HG03520 (cell line): ENCODE data around the gene ATP6V0B.

Experiments used
- ATAC-seq: cut with Tn5 transposase; IDR thresholded peaks from one replicate; pipeline ENCODE4 v1.9.1; 2021; ENCODE audit warnings: mild to moderate bottlenecking, moderate library complexity; ENCODE audit not compliant: unreplicated experiment

ATP6V0B gene

DNA sequence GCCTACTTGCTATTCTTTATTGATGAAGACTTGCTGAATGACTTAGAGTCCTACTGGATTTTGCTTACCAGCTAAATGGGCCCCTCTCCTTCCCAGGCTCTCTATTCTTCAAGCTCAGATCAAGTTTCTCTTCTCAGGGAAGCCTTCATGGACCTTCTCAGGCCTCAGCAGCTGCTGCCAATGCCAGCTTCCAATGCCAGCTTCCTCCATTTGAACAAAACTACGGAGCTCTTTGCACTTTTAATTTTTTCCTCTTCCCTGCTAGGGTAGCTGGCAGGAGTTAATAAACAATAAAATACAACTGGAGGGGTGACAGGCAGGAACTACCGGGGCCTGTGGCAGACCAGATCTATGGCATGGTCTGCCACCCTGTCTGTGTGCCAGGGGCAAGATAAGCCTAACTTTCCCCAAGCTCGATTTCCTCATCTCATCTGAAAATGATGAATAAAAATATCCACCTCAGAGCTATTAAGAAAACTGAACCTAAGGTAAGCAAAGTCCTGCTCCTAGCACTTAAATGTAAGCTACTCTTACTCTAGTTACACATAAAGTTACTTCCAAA lies 29.0 kb upstream of the ATP6V0B start:
- no peak for ATAC-seq

DNA sequence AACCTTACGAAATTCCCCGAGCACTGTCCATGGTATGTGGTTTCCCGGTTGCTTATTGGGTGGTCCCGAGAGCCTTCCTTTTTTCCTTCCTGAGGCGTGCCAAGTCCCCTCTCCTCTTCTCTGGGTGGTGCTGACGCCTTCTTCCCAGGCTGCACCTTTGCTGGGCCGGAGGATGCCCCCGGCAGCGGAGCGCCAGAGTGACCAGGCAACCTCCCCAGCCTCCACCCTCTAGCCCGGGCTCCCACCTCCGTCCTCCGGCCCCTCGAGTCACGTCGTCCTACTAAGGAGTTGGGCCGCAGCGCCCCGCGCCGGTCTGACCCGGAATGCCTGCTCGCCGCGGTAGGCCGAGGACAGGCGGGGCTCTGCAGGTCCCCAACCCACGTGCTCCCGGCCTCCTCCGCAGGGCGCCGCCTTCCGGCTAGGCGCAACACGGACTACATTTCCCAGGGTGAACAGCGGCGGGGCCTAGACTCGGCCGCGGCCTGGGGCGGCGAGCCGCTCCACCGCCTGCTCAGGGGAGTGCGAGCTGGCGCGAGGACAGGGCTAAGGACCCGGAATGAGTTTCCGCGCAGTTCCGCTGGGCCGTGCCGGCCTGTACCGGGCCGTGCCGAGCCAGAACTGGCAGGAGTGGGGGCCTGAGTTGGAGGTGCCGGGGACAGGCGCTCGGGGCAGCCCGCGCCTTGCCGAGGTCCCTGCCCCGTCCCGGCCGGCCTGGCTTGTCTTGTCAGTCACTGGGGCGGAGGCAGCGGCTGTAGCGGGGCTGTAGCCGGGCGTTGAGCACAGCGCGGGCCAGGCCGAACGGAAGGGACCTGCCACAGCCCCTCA lies 28.3 kb upstream of the ATP6V0B start, which contains the start of gene IPO13:
Gene IPO13, plus strand, starts transcription at position 715 of the 825 bp plus-strand sequence. CDS start 651 bp downstream, outside the sequence.
- ATAC-seq, result peak; percentile 85

DNA sequence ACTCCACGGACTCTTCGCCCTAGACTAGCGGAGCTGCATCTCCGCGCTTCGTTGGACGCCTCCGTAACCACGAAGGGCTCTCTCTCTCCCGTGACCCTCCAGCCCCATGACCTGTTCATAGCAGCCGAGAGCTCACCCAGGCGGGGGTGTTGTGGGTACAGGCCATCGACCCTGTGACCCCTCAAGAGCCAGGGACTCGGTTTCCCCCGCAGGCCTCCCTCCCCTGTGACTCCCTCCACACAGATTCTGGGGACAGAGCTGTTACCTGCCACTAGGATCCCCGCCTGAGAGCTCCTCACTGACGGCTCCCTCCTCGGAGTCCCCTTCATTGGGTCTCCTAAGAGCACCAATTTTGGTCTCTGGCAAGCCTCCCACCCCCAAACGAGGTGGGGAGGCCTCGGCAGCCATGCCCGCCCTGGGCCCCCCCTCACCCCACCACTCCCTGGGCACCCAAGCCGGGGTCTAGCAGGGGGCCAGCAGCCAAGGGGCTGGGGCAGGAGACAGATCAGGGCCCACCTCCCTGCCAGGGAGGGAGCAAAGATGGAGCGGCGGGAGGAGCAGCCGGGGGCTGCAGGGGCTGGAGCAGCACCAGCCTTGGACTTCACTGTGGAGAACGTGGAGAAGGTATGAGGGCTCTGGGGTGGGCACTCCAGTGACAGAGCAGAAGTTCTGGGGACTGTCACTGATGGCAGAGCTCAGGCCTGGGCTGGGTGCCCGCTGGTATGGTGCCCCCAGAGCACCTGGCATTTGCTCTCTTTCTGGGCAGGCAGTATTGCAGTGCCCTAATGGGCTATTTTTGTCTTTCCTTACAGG lies 27.5 kb upstream of the ATP6V0B start:
- peak; percentile 12 for ATAC-seq

DNA sequence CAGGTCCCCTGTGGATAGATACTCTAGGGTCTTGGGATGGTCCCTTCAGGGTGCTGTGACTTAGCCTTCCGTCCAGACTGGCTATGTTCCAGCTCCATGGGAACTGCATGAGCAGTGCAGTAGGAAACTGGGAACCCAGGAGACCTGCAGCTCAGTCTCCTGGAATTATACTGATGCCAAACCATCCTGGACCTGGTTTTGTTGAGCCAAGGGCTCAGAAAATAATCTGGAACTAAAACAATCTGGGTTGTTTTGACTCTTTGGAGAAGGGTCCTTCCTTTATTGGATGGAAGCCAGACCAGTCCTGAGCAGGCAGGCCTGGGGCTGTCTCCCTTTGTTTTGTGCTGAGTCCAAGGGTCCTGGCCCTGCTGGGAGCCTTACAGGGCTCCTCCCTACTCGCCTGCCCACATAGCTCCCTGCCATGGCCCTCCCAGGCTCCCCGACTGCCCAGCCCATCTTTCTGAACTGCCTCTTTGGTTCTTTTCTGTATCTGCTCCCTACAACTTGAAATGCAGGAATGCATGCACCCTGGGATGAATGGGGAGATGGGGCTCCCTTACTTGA lies 26.8 kb upstream of the ATP6V0B start:
- ATAC-seq, result no peak

DNA sequence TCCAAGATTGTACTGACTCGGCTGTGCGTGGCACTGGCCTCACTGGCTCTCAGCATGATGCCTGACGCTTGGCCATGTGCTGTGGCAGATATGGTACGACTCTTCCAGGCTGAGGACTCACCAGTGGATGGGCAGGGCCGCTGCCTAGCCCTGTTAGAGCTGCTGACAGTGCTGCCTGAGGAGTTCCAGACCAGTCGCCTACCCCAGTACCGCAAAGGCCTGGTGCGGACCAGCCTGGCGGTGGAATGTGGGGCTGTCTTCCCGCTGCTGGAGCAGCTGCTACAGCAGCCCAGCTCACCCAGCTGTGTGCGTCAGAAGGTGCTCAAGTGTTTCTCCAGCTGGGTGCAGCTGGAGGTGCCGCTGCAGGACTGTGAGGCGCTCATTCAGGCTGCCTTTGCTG lies 25.1 kb upstream of the ATP6V0B start:
- no peak for ATAC-seq

DNA sequence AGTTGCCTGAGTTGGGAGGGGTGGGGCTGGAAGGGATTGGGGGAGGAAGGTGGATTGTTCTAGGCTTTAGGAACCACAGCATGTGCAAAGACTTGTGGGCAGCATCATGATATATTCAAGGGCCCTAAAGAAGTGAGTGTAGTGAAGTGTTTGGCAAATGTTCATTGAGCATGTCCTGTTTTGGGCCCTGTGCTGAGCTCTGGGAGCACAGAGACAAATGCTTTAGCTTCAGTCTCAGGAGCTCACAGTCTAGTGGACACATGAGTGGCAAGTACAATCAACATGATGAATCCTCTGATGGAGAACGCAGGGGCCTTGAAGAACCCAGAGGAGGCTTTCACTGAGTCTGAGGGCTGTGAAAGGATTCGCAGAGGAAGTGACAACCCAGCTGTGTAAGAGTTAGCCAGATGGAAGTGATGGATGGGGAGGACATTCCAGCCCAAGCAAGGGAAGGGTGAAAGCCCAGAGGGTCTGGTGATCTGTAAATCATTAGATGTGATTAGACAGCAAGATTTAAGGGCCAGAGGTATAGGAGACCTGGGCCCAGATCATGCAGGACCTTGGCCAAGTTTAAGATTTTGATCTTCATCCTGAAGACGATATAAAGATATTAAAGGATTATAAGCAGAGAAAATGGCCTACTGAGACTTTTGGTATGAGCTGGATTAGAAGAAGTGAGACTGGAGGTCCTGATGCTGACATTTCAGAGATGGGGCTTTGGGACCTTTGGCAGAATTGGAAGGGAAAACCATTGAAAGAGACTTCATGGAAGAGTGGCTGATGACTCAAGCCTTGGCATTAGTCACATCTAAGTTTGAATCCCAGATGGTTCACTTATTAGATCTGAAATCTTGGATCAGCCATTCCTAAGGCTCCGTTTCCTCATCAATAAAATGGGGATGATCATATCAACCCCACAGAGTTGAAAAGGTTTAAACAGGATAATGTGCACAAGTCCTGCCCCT lies 23.5 kb upstream of the ATP6V0B start:
- ATAC-seq, result no peak

DNA sequence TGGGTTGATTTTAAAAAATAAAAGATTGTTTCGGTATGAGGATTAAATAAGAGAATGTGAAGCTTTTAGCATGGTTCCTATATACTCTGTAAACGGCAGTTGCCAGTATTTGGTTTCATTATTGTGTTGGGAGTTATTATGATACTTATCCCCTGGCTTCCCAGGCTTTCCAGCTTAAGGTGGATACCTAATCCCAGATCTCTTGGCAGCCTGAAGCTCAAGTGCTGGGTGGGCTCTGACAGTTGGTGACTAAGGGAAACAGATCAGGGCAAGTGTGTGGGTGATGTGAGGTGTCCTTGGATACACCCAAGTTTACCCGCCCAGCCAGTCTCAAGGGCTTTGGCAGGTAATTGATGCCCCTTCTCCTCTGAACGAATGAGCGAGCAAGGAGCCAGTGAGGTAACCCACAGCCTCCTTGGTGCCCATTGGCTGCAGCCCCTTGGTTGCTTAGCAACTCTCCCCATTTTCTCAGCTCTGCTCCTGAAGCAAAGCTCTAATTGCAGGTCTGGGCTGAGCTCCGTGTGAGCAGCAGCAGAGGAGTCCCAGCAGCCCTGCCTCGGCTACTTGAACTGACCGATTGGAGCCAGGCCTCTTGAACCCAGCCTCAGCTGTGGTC lies 21.9 kb upstream of the ATP6V0B start:
- ATAC-seq, result no peak

DNA sequence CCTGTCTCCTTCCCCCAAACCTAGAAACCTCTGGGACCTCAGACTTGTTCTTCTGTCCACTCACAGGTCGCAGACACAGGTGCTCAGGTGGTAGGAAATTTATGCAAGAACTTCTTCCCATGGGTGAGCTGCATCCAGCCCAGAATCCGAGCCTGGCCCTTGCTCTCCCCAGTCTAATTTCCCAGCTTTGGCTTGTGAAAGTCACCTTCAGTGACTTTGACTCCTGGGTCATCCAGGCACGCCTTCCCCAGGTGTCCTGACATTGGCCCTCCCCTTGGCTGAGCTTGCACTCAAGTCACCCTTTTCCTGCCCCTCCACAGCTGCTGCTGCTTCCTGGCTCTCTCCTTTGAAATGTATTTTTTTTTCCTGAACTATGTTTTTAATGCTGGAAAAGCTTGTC lies 21.4 kb upstream of the ATP6V0B start:
- ATAC-seq, result no peak

DNA sequence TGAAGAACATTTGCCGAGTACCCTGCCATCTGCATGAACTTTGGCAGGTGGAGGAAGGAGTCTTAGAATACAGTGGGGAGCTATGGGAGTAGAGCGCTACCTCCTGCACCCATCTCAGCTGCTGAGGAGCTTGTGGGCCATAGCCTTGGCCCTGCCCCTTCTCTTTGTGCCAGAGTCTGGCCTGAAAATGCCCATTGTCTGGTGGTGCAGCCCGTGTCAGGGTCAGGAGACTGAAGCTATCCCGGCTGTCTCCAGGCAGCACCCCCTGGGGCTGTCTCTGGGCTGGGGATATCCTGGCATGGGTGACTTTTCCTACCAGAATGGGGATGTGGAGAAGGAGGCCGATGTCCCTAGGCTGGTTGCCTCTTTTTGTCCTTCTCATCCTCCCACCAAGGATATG lies 20.7 kb upstream of the ATP6V0B start:
- ATAC-seq, result no peak

DNA sequence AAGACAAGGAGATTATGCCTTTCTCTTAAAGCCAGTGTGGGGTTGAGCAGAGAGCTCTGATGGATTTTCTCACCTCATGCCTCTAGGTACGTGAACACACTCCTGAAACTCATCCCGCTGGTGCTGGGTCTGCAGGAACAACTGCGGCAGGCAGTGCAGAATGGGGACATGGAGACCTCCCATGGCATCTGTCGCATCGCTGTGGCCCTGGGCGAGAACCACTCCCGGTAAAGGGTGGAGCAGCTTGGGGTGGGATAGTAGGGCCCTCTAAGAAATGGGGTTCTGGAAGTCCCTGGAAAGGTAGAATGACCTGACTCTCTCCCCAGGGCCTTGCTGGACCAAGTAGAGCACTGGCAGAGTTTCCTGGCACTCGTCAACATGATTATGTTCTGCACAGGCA lies 18.5 kb upstream of the ATP6V0B start:
- ATAC-seq, result no peak

DNA sequence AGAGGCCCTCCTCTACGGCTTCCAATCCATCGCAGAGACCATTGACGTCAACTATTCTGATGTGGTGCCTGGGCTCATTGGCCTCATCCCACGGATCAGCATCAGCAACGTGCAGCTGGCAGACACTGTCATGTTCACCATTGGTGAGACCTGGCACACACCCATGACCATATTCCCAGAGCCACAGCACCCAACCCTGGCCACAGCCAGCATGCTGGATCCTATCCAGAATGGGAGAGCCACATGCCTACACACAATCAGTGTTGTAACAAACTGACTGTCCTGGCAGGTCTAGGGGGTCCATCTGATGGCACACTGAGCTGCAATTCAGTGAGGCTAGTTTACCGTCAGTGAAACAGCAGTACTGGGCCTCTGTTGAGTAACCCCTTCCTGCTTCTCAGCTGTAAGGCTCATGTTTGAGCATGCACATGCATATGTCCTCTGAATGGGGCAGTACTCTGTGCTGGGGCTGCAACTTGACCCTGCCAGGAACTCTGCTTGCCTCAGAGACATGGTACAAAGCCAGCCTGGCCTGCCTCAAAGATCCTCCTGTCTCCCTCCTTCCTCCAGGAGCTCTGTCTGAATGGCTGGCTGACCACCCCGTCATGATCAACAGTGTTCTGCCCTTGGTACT lies 17.2 kb upstream of the ATP6V0B start:
- ATAC-seq, result no peak

DNA sequence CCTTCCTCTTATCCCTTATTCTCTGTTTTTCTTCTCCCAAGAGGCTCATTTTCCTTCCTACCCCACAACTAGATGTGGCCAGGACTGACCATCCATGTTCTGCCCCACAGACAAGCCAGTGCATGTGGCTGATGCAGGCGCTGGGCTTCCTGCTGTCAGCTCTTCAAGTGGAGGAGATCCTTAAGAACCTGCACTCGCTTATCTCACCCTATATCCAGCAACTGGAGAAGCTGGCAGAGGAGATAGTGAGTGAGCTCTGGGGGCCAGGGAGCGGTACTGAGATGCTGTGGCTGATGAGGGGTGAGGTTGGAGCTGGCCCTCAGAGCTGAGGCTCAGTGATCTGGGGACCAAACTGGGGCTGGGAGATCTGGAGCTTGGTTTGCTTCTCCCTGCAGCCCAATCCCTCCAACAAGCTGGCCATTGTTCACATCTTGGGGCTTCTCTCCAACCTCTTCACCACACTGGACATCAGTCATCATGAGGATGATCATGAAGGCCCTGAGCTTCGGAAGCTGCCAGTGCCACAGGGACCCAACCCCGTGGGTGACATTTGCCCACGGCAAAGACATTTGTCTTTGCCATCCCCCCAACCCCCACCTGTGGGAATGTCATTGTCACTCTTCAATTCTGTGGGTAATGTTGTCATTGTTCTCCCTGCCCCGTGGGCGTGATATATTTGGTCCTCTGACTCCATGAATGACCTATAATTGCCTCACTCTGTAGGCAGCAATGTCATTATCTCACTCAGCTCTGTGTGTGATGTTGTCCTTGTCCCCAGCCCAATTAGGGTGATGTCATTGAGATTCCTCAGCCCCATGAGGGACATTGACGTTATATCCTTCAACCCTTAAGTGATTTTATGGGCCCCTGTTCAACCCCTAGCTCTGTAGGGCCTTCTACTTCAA lies 16.2 kb upstream of the ATP6V0B start:
- ATAC-seq, result no peak

DNA sequence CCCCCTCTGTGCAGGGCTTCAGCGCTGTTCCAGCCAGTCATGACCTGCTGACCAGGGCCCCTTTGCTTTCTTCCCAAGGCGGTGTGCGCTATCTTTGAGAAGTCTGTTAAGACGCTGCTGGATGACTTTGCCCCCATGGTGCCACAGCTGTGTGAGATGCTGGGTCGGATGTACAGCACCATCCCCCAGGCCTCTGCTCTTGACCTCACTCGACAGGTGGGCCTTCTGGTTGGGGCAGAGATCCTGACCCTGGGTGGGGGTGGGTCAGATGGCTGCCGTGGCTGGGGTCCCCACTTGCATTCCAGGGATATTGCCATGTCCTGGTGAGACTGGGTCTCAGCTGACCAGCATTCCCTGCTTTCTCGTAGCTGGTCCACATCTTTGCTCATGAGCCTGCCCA lies 14.0 kb upstream of the ATP6V0B start:
- no peak for ATAC-seq

DNA sequence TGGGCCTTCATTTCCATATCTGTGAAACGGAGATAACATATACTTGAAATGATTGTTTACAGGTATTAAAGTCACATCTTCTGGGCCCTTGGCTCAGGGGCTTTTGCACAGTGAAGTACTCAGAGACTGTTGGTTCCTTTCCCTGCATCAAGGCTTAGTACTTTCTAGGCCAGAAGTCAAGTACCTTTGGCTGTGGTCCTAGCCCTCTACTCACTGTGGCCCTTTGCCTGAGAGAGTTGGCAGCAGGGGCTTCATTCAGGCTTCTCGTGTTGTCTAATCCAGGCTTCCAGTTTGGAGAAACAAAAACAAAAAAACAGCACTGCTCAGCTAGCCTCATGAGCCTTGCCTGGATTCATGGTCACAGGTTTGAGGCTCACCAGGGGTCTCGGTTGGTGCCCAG lies 13.1 kb upstream of the ATP6V0B start:
- ATAC-seq, result no peak

DNA sequence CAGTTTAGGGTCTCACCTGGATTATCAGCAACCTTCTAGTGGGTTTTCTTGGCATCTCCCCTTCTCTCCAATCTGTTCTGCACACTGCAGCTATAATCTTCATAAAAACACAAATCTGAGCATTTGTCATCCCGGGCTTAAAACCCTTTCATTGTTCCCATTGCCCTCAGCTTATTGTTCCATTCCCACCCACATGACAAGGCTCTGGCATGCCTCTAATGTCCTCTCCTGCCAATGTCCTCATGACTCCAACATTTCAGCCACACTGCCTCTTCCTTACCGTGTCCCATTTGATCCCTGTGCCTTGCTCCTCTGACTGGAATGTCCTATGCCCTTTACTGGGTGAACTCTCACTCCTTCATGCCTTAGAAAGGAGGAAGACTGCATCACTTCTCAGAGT lies 12.4 kb upstream of the ATP6V0B start:
- ATAC-seq, result no peak

DNA sequence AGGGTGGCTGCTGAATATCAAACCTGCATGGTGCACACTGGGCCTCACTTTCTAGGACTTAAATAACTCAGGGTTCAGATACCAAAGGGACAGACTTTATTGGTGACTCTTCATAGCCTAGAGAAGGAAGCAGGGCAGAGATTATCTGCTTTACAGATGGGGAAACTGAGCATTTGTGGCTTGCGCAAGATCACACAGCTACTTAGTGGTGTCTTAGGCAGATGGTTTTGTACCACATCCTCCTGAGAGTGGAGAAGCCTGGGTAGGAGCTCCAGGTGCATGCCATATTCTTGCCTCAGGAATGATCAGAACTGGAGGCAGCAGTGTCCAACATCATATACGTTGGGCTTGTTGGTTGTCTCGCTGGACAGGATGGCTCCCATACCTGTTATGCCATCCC lies 11.8 kb upstream of the ATP6V0B start:
- ATAC-seq, result no peak

DNA sequence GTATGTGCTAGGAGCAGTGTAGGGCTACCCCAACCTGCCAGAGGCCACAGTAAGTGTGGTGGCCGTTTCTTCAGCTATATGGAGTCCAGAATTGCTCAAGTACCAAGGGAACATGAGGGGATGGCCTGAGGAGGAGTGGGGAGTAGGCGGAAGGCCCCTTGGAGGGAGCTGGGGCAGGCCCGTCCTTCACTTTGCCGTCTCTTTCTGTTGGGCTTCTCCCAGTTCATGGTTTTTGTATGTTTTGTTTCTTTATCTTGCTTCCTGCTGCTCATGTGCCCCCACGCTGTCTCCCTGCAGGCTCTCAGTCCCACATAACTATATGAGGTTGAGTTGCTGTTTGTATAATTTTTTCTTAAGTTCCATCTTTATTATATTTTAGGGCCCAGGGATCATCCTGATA lies 10.9 kb upstream of the ATP6V0B start:
- ATAC-seq, result no peak

DNA sequence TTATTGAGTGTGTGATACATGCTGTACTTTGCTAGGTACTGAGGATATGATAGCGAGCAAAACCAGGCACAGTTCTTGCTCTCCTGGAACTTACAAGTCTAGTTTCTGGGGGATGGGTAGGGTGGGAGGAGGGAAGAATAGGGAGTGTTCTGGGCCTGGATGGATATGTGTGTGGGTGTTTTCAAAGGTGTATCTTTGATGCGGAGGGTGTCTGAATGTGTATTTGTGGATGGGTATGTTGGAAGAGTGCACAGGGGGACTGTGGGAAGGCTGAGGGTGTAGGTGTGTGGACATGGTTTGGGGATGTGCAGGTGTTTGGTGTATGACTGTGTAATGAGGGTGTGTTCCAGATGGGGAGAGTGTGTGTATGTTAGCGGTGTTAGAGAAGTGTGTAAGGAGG lies 9.4 kb upstream of the ATP6V0B start:
- ATAC-seq, result no peak
